Fibroblast of mammary gland (primary cell): ENCODE measurements around the gene SCN2B.
"Not testable (repeated sequence)": the region's sequence is repeated elsewhere in the genome, so short reads cannot be mapped to it uniquely, and the experiment has no call there.

Experiments
- DNase-seq: peaks from one replicate; pipeline ENCODE4 v3.0.0-alpha.2; 2010; ENCODE audit warnings: low read depth
- H3K4me3 ChIP-seq: 2 replicates; pipeline ENCODE4 v1.5.1; 2011; ENCODE audit warnings: low read depth, mild to moderate bottlenecking, low read length, moderate library complexity; ENCODE audit not compliant: control insufficient read depth
- TF ChIP-seq, protein P1 (sequence below): conservative IDR thresholded peaks from 2 replicates; pipeline ENCODE4 v1.5.1; 2011; ENCODE audit warnings: low read depth, low read length, inconsistent platforms; ENCODE audit not compliant: control insufficient read depth, insufficient read depth

Gene SCN2B

DNA sequence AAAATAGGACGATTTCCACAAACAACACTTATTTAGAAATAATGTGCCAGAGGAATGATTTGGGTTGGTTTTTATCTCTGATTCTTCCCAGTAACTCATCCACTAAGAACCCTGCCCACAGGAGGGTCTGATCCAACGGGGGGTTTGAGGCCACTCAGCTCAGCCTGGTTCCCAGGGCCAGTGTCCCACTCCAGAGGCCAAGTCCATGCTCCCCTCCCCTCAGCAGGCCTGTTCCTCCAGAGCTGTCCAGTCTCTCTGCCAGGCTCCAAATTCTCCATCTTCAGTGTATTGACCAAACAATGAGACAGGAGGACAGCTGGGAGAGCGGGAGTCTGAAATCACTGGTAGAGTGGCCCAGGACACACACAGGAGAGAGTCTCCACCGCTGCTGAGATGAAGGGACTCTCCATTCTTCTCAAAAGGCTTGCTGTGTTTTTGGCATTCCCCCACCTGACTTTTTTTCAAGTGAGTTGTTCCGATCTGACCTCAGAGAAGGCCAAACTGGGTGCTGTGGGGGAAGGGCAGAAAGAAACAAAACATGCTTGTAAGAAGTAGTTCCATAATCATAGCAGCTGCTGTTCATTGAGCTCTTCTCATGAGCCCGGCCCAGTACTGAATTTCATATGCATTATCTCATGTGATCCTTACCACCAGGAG is 17.6 kb upstream of the SCN2B start:
- DNase-seq = no peak
- TF ChIP-seq, protein P1, sequence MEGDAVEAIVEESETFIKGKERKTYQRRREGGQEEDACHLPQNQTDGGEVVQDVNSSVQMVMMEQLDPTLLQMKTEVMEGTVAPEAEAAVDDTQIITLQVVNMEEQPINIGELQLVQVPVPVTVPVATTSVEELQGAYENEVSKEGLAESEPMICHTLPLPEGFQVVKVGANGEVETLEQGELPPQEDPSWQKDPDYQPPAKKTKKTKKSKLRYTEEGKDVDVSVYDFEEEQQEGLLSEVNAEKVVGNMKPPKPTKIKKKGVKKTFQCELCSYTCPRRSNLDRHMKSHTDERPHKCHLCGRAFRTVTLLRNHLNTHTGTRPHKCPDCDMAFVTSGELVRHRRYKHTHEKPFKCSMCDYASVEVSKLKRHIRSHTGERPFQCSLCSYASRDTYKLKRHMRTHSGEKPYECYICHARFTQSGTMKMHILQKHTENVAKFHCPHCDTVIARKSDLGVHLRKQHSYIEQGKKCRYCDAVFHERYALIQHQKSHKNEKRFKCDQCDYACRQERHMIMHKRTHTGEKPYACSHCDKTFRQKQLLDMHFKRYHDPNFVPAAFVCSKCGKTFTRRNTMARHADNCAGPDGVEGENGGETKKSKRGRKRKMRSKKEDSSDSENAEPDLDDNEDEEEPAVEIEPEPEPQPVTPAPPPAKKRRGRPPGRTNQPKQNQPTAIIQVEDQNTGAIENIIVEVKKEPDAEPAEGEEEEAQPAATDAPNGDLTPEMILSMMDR = no peak
- no peak overlapping the region for H3K4me3 ChIP-seq

DNA sequence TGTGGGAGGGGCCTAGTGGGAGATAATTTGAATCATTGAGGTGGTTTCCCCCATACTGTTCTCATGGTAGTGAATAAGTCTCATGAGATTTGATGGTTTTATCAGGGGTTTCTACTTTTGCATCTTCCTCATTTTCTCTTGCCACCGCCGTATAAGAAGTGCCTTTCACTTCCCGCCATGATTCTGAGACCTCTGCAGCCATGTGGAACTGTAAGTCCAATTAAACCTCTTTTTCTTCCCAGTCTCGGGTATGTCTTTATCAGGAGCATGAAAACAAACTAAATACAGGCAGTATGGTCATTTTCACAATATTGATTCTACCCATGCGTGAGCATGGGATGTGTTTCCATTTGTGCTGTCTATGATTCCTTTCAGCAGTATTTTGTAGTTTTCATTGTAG is 16.4 kb upstream of the SCN2B start:
- H3K4me3 ChIP-seq, DNase-seq: not testable (repeated sequence)

GRCh38 chr11:118190942-118191506 is 14.6 kb upstream of the SCN2B start:
- H3K4me3 ChIP-seq, DNase-seq: not testable (repeated sequence)

DNA sequence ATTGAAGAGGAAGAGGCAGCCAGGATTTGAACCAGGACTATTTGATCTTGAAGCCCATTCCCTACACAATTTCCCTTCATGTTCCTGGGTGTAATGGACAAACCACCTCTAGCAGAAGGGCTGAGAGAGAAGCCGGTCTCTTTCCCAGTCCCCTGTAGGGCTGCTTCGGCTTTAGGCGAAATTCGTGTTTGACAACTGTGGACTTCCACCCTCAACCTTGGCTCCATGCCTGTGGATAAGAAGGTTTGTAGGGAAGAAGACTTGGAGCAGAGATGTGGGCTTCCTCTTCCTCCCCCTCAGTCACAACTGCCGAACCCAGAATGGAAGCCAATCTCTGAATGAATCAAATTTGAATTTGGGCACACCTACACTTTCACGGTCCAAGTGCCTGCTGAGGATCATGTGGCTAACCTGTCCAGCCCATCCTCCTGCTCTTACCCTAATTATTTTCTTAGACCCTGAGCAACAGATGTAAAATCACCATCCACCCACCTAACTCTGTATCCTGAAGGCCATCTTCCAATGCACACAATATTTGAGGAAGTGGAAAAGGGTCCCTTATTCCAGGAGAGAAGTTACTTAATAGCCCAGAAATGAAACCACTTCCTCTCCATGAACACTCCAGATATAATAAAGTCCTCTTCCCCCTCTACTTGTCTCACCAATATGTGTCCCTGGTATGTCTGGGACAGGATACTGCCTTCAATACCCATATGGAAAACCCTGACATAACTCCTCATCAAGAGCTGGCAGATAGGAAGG is 10.1 kb upstream of the SCN2B start:
- no peak for DNase-seq
- TF ChIP-seq, protein P1 = no peak
- no peak overlapping the region for H3K4me3 ChIP-seq

- no peak for DNase-seq
- TF ChIP-seq, protein P1 = no peak
- H3K4me3 ChIP-seq = no peak overlapping the region
Observed at GRCh38 chr11:118184784-118185579, 8.5 kb upstream of the SCN2B start.

GRCh38 chr11:118183691-118184090 is 7.3 kb upstream of the SCN2B start:
- not testable (repeated sequence) for DNase-seq, H3K4me3 ChIP-seq

- no peak overlapping the region for H3K4me3 ChIP-seq
- TF ChIP-seq, protein P1 = no peak
- no peak for DNase-seq
Observed at GRCh38 chr11:118180300-118180703, 3.9 kb upstream of the SCN2B start.

DNA sequence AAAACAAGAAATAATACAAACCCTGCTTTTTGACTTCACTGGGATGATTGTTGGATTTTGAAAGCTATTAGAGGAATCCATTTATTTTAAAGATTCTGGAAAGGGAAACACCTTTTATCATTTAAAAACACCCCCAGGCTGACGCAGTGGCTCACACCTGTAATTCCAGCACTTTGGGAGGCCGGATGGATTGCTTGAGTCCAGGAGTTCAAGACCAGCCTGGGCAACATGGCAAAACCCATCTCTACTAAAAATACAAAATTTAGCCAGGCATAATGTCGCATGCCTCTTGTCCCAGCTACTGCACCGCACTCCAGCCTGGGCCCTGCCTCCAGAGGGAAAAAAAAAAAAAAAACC is 317 bp upstream of the SCN2B start:
- no peak overlapping the region for H3K4me3 ChIP-seq
- no peak for DNase-seq
- TF ChIP-seq, protein P1 = no peak
